GM15510 (cell line): ENCODE data around the gene GXYLT2.

Source experiments
- POLR2A ChIP-seq: IDR thresholded peaks from 3 replicates; pipeline ENCODE4 v1.6.1; 2011; ENCODE audit warnings: borderline replicate concordance; ENCODE audit not compliant: insufficient read length; ENCODE audit errors: extremely low read depth

The GXYLT2 gene

DNA sequence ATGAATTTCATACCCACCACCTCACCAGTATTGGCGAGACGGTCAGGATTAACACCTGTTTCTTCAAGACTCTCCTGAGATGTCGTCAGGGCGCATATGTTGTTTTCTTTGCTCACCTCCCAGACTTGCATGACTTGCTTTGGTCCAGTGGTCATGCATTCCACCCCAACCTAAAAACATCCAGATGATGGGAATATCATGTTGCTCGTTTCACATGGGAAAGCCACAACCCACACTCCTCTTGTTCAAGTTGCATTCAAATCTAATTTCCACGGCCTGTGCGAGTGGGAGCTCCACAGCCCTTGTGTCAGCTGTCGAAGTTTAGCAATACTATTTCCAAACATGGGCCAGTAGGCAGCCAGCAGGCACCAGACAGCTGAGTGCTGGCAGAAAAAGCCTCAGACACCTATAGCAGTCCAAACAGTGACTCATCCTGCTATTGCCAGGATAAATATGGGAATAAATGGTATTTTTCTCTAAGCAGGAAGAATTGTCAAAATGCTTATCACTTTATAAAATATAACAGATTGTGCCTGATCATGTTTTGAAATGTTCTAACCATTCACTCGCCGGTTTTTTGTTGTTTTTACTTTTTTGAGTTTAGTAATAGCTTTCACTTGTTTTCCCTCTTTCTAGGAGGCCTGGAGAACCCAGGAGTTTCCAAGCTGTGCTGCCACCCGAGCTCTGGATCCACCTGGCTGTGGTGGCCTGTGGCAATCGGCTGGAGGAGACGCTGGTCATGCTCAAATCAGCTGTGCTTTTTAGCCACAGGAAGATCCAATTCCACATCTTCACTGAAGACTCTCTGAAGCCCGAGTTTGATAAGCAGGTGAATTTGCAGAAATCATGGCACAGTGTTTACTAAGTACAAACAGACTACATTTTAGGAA, 20.1 kb downstream of the GXYLT2 start:
- TF ChIP-seq POLR2A = no peak

DNA sequence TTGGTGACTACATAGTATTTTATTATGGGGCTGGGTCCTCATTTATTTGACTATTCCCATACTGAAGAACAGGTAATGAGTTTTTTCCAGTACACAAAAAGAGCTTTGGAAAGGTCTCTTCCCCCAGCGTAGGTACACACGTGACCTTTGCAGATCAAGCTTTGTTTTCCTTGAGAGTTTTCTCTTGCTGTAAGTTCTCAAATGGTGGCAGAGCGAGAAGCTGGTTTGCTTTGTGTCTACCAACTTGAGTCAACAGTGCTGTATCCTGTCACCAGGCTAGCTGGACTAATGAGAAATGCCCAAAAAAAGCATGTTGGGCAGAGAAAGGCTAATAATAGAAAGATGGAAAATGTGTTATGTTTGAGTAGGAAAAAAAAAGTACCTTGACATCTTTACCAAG, 21.7 kb downstream of the GXYLT2 start:
- TF ChIP-seq POLR2A = no peak

DNA sequence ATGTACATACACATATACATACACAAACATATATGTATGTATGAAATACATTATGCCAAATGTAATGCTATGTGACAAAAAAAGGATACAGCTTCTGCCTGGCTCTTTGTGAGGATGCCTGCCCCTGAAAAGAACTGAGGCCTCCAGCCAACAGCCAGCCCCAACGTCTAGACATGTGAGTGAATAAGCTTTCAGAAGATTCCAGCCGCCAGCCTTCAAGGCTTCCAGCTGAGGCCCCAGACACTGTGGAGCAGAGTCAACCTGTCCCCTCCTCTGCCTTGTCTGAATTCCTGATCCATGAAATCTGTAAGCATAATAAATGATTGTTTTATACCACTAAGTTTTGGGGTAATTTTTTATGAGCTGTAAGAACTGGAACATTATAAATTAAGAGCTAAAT, 24.7 kb downstream of the GXYLT2 start:
- TF ChIP-seq POLR2A = no peak

DNA sequence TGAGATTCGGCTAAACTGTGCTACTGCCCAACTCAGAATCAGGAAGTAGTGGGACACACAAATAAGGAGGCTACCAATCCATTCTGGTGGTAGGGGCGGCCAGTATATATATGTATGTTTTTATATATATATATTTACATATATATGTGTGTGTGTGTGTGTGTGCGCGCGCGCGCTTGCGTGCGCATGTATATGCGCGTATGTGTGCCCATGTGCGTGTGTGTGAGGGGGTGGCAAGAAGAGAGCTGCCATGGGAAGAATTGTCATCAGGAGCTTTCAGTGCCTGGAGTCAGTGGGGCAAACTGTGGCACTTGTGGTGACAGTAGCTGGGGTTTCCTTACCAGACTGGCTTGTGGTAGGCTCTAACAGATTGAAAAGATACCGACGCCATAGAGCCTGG, 26.5 kb downstream of the GXYLT2 start:
- TF ChIP-seq POLR2A = no peak

DNA sequence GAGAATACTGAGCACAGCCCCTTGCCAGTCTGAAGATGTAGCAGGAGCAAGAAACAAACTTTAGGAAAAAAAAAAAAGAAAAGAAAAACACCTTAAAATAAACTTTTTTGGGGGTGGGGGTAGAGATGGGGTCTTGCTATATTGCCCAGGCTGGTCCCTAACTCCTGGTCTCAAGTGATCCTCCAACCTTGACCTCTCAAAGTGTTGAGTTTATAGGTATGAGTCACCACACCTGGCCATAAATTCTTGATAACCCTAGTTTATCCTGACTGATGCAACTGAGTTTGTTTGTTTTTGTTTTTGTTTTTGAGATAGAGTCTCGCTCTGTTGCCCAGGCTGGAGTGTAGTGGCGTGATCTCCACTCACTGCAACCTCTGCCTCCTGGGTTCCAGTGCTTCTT, 28.4 kb downstream of the GXYLT2 start:
- TF ChIP-seq POLR2A = no peak

DNA sequence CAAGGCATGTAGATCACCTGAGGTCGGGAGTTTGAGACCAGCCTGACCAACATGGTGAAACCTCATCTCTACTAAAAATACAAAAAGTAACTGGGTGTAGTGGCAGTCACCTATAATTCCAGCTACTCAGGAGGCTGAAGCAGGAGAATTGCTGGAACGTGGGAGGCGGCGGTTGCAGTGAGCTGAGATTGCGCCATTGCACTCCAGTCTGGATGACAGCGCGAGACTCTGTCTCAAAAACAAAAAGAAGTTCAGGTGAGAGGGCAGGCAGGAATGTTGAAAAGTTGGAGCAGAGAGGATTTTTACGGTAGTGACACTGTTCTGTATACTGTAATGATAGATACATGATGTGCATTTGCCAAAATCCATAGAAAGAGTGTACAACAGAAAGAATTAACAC, 31.7 kb downstream of the GXYLT2 start:
- TF ChIP-seq POLR2A = no peak

DNA sequence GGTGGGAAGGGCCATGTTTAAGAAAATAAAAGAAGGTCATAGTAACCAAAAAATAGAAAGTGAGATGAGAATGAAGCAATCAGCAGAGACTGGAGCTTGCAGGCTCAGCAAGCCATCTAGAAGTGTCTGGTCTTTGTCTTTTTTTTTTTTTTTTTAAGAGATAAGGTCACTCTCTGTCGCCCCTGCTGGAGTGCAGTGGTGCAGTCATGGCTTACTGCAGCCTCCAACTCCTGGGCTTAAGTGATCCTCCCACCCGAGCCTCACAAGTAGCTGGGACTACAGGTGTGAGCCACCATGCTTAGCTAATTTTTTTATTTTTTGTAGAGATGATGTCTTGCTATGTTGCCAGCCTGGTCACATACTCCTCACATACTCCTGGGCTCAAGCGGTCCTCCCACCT, 36.2 kb downstream of the GXYLT2 start:
- no peak for TF ChIP-seq POLR2A

DNA sequence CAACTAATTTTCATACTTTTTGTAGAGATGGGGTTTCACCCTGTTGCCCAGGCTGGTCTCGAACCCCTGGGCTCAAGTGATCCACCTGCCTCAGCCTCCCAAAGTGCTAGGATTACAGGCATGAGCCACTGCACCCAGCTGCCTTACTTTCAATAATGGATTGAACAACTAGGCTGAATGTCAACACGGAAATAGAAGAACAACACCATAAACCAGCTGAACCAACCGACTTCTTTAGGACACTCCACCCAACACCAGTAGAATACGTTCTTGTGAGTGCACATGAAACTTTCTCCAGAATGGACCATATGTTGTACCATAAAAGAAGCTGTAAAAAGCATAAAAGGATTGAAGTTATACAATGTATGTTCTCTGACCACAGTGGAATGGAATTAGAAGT, 42.9 kb downstream of the GXYLT2 start:
- TF ChIP-seq POLR2A = no peak

DNA sequence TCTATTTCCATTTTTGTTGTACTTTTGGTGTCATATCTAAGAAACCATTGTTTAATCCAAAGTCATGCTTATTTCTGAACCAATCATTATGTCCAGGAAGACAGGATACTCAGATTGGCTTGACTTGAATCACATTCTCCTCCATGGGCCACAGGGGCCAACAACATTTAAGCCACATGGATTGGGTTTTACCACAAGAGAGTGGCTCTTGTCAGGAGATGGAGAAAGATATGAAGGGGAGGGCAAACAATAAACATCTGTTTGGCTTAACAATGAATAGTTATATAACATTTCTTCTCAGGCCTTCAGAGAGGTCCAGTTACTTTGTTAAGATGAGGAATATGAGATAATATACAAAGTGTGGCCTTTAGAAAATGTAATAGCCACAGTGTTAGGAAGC, 44.6 kb downstream of the GXYLT2 start:
- TF ChIP-seq POLR2A = no peak

DNA sequence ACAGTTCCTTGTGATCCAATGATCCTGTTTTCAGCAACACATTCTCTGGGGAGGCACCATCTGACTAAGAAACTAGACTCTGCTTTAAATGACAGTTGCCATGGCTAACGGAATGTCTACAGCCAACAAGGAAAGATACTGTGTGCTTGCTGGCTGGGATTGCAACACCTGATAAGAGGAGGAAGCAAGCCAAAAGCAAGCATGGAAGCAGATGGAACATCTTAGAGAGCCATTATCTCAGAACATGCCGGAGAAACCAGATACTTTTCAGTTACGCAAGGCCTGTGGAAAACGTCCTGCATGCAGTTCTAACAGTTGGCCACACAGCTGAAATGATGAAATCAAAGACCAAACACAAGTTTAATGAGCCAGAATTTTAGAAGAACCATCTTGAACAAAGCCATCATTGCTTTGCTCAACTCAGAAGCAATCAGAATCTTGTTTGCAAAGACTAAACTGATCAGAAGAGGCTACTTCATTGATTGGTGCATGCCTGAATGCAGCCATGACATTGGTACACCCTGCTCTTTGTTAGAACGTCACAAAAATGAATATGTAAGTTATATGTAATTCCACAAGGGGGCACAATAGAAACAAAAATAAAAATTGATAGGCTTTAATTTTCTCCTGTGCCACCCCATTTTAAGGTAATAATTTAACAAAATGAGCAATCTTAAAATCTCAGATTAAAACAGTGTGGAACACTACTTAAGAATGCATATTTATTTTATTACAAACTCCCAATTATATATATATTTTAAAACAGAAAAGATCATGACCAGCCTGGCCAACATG, 50.8 kb downstream of the GXYLT2 start:
- TF ChIP-seq POLR2A = no peak

DNA sequence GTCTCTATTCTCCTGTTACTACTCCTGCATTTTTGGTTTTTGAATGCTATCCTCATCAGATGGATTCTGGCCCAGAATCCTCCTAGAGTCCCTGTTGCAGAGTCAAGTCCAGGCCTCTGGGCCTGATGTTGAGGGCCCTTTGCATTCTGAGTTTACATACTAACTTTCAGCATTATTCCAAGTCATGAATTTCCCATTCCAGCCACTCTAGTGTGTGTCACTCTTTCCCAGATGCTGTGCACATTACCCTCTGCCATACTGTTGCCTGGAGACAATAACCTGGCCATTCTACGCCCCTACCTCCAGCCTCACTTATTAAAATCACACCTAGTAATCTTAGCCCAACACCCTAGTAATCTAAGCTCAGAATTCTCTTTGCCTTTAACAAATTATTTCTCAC, 53.4 kb downstream of the GXYLT2 start:
- no peak for TF ChIP-seq POLR2A

DNA sequence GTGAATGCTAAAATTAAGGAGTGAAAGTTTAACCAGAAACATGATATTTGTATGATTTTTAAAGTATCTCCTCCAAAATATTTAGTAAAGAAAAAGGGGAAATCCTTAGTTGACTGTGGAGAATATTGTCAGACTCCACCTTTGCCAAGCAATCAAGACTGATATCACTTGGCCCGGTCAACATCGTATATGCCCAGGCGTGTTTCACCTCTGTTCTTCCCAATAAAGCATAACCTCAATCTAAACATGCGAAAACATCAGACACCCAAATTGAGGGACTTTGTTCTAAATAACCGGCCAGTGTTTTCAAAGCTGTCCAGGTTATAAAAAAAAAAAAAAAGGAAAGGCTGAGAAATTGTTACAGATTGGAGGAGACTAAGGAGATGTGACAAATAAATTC, 54.6 kb downstream of the GXYLT2 start:
- no peak for TF ChIP-seq POLR2A

DNA sequence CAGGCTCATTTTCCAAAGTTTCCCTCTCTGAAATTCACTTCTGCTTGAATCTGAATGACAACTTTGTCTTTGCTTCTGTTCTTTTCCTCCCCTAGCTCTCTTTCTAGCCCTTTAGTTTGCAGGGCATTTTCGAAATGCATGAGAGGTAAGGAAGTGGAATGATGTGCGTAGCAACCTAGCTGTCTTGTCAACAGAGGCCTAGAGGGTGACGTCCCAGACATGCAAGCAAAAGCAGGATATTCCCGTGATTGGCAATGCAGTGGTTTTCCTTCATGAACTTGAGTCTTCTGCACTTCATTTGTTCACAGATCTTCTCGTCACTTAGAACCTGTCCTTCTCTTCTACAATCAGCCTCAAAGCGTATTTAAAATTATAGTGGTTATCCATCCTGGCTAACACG, 56.9 kb downstream of the GXYLT2 start:
- TF ChIP-seq POLR2A = no peak

DNA sequence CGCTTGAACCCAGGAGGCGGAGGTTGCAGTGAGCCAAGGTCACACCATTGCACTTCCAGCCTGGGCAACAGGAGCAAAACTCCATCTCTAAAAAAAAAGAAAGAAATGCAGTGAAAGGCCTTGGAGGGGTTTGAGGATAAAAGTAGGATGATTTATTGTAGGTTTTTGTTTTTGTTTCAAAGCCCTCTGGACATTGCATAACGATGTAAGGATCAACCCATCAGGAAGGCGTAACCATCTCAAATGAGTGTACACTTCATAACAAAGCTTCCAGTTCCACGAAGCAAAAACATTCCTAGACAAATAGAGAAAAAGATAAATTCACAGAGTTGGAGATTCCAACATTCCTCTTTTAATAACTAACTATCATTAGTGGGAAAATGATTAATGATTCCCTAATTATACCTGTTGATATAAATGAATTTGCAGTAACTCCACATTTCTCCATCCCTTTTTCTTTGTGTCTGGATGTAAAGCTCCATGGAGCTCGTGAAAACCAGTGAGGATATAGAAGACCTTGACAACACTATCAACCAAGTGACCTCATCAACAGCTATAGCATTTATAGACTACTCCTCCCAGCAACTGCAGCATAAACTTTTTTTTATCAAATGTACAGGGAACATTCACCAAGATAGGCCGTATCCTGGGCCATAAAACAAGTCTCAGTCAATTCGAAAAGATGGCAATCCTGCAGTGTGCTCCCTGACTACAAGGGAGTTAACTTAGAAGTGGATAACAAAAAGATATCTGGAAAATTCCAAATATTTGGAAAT, 60.1 kb downstream of the GXYLT2 start:
- TF ChIP-seq POLR2A = no peak

DNA sequence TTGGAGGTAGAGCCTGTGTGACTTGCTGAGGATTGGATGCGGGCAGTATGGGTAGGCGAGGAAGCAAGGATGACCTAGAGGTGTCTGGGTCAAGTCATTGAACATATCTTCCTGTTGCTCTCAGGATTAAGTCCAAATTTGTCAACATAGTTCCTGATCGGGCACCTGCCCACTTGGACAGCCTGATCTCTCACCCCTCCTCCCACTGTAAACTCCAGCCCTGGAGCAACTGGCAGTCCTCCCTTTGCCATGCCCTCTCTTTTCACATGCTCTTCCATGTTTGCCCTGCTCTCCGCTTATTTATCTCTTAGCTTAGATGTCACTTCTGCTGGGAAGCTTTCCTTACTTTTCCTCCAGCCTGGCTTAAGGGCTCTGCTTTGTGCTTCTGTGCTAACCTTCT, 61.2 kb downstream of the GXYLT2 start:
- no peak for TF ChIP-seq POLR2A
